Epithelial cell of esophagus (primary cell): Measurements from ENCODE around the gene OTX1.
A peak's percentile ranks its signal among the peaks of the same experiment; 100 is the strongest.

Experiments used
- DNase-seq: peaks from one replicate; pipeline ENCODE4 v3.0.0; 2010; ENCODE audit warnings: low read depth
- H3K4me3 ChIP-seq: 2 replicates; pipeline ENCODE4 v1.5.1; 2011; ENCODE audit warnings: mild to moderate bottlenecking, low read length, control low read depth
- CTCF ChIP-seq: IDR thresholded peaks from 2 replicates; pipeline ENCODE4 v1.5.1; 2011; ENCODE audit warnings: low read depth, mild to moderate bottlenecking, low read length, control low read depth, inconsistent platforms; ENCODE audit not compliant: insufficient read depth; ENCODE audit errors: missing control alignments

OTX1 gene

GRCh38 chr2:63035169-63035568, 15.5 kb upstream of the OTX1 start:
- TF ChIP-seq CTCF: no peak
- DNase-seq: no peak
- no peak overlapping the region for H3K4me3 ChIP-seq

- TF ChIP-seq CTCF: no peak
- H3K4me3 ChIP-seq: no peak overlapping the region
- DNase-seq: no peak
These were observed 15.0 kb upstream of the OTX1 start for GRCh38 chr2:63035660-63036059.

DNA sequence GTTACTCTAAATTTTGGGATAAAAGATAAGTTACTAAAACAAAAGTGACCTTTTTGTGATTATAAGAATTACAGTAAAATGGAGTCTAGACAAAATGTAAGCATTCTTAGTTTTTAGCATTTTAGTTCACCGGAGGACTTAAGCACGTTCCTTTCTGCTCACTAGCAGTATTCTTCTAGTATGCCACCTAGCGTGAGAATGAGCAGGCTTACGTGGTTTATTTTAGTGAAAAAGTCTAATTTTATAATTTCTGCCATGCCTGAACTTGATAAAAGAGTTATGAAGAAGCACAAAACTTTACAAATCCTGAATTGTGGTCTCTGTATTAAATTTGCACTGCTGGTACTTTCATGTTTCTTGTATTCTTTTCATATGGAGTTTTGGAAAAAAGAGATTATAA, 12.6 kb upstream of the OTX1 start:
- DNase-seq: no peak
- no peak for TF ChIP-seq CTCF
- H3K4me3 ChIP-seq: no peak overlapping the region

DNA sequence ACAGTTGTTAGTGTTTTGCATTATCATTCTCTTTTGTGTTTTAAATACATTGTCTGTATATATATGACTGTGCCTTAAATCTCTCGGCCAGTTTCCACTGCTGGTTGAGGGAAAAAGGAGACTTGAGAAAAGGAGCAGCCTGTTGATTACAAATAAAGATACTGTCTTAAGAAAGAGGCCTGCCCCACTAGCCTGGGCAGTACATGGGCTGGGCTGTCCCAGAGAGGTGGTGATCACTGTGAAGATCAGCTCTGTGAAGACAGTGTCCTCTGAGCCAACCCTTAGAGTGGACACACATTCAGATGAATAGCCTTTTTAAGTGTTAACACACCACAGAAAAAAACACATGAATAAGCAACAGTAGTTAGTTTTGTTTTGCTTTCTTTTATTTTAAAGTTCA, 10.0 kb upstream of the OTX1 start:
- no peak for DNase-seq
- no peak for TF ChIP-seq CTCF

GRCh38 chr2:63041592-63041991, 9.0 kb upstream of the OTX1 start:
- no peak for TF ChIP-seq CTCF
- DNase-seq: no peak
- no peak overlapping the region for H3K4me3 ChIP-seq

More for the DNA sequence above, 10.0 kb upstream of the OTX1 start:
- no peak overlapping the region for H3K4me3 ChIP-seq

DNA sequence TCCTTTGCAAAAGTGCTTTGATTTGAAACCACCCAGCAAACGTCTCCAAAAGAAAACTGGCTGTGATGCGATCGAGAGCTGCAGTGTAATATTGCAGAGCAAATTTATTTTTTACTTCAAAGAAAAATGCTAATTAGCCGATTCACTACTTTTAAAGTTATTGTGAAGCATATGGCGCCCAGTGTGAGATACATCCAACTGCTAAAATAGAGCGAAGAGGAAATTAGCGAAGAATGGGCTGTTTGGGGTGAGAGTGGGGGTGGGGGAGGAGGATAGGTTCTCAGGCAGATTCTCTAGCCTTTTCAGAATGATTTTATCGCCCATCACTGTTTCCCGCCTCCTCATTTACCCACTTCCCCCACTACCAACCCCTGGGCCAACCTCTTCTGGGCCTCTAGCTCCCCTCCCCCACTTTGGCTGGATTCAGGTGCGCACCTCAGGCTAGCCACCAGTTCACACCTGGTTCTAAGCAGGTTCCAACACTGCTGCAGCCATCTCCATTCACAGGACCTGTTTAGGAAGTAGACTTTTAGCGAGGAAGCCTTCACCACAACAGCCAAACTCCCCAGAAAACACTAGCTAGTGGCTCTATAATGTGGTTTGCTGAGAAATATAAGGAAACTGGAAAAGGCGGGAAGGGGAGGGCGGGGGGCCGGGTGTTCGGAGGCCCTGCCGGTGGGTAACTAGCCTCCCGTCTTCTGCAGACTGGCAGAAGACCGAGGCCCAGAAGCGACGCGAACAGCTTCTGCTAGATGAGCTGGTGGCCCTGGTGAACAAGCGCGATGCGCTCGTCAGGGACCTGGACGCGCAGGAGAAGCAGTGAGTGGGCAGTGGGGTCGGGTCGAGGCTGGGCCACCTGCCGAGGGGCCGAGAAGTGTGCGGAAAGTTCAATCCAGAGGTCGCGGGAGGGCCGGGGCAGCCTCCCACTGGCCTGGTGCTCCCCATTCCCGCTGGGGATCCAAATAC, 6.0 kb upstream of the OTX1 start:
- DNase-seq: no peak
- no peak overlapping the region for H3K4me3 ChIP-seq
- TF ChIP-seq CTCF: no peak

GRCh38 chr2:63046552-63046951, 4.1 kb upstream of the OTX1 start:
- H3K4me3 ChIP-seq: peak overlapping the region; percentile 65
- TF ChIP-seq CTCF: no peak
- DNase-seq: peak; percentile 45
